ENCODE measurements around the gene COX6A2.
"Not testable (repeated sequence)": the region's sequence is repeated elsewhere in the genome, so short reads cannot be mapped to it uniquely, and the experiment has no call there.

The COX6A2 gene

GRCh38 chr16:31441956-31442355 lies 13.8 kb upstream of the COX6A2 start:
- Histone ChIP-seq H3K4me2 (ENCODE audit: low read depth, low read length, poor library complexity, severe bottlenecking) (no peak overlapping the region), H3K9me2 (replicated peaks; ENCODE audit: low read depth, low read length) (no peaks in the 10 kb centered on the region), H3K79me2 (ENCODE audit: insufficient read depth, low read length) (no peaks in the 10 kb centered on the region), H3K4me1 (ENCODE audit: insufficient read depth, low read length, poor library complexity, severe bottlenecking) (peaks cover 15% of the 10 kb centered on the region), H3K4me3 (ENCODE audit: low read length, poor library complexity, severe bottlenecking) (no peak overlapping the region), H4K20me1 (ENCODE audit: insufficient read depth, low read length, poor library complexity, severe bottlenecking) (no peaks in the 10 kb centered on the region), H3K9me3 (ENCODE audit: insufficient read depth, low read depth, low read length) (no peaks in the 10 kb centered on the region; the same call in 1 of the 2 replicates), H3K27me3 (ENCODE audit: insufficient read depth, low read length, poor library complexity, severe bottlenecking) (no peaks in the 10 kb centered on the region), H2AFZ (ENCODE audit: low read length) (no peak overlapping the region), H3F3A (ENCODE audit: low read depth) (no peaks in the 10 kb centered on the region), H3K9ac (ENCODE audit: low read depth, low read length, poor library complexity, severe bottlenecking) (no peak overlapping the region), H3K36me3 (ENCODE audit: insufficient read depth, low read length) (no peaks in the 10 kb centered on the region)
- TF ChIP-seq CTCF (conservative IDR thresholded peaks at IDR 0.05; ENCODE audit: low read length), result no peak
- TF ChIP-seq EZH2phosphoT487 (IDR thresholded peaks at IDR 0.05; ENCODE audit: borderline replicate concordance), result no peak

- H4K20me1 ChIP-seq (ENCODE audit: insufficient read depth, low read length, poor library complexity, severe bottlenecking), result no peaks in the 10 kb centered on the region
- H3K27me3 ChIP-seq (ENCODE audit: insufficient read depth, low read length, poor library complexity, severe bottlenecking), result no peaks in the 10 kb centered on the region
- no peak overlapping the region for H2AFZ ChIP-seq (ENCODE audit: low read length)
- no peaks in the 10 kb centered on the region for H3K9me2 ChIP-seq (replicated peaks; ENCODE audit: low read depth, low read length)
- no peaks in the 10 kb centered on the region for H3K36me3 ChIP-seq (ENCODE audit: insufficient read depth, low read length)
- H3K9ac ChIP-seq (ENCODE audit: low read depth, low read length, poor library complexity, severe bottlenecking), result no peak overlapping the region
- H3K9me3 ChIP-seq (ENCODE audit: insufficient read depth, low read depth, low read length), result no peaks in the 10 kb centered on the region
- H3K4me3 ChIP-seq (ENCODE audit: low read length, poor library complexity, severe bottlenecking), result no peak overlapping the region
- H3K4me1 ChIP-seq (ENCODE audit: insufficient read depth, low read length, poor library complexity, severe bottlenecking), result peaks cover 15% of the 10 kb centered on the region
- no peaks in the 10 kb centered on the region for H3K79me2 ChIP-seq (ENCODE audit: insufficient read depth, low read length)
- H3K4me2 ChIP-seq (ENCODE audit: low read depth, low read length, poor library complexity, severe bottlenecking), result no peak overlapping the region
- no peak for TF ChIP-seq EZH2phosphoT487 (IDR thresholded peaks at IDR 0.05; ENCODE audit: borderline replicate concordance)
- TF ChIP-seq CTCF (conservative IDR thresholded peaks at IDR 0.05; ENCODE audit: low read length), result no peak
- no peaks in the 10 kb centered on the region for H3F3A ChIP-seq (ENCODE audit: low read depth)
Measured at GRCh38 chr16:31440516-31441184, 12.5 kb upstream of the COX6A2 start.

GRCh38 chr16:31439519-31439918 lies 11.4 kb upstream of the COX6A2 start:
- H3K4me2 ChIP-seq (ENCODE audit: low read depth, low read length, poor library complexity, severe bottlenecking), result no peak overlapping the region
- no peak overlapping the region for H3K9ac ChIP-seq (ENCODE audit: low read depth, low read length, poor library complexity, severe bottlenecking)

GRCh38 chr16:31439023-31439422 lies 10.9 kb upstream of the COX6A2 start:
- not testable (repeated sequence) for H3K9ac ChIP-seq (ENCODE audit: low read depth, low read length, poor library complexity, severe bottlenecking); H3K36me3 ChIP-seq (ENCODE audit: insufficient read depth, low read length); H3F3A ChIP-seq (ENCODE audit: low read depth); H3K79me2 ChIP-seq (ENCODE audit: insufficient read depth, low read length); H3K9me3 ChIP-seq (ENCODE audit: insufficient read depth, low read depth, low read length); H2AFZ ChIP-seq (ENCODE audit: low read length); H3K4me3 ChIP-seq (ENCODE audit: low read length, poor library complexity, severe bottlenecking); H4K20me1 ChIP-seq (ENCODE audit: insufficient read depth, low read length, poor library complexity, severe bottlenecking); H3K4me2 ChIP-seq (ENCODE audit: low read depth, low read length, poor library complexity, severe bottlenecking); H3K9me2 ChIP-seq (replicated peaks; ENCODE audit: low read depth, low read length); H3K27me3 ChIP-seq (ENCODE audit: insufficient read depth, low read length, poor library complexity, severe bottlenecking)
- H3K4me1 ChIP-seq (ENCODE audit: insufficient read depth, low read length, poor library complexity, severe bottlenecking), result peaks cover 15% of the 10 kb centered on the region

More at GRCh38 chr16:31439519-31439918, 11.4 kb upstream of the COX6A2 start:
- Histone ChIP-seq H3K9me2 (replicated peaks; ENCODE audit: low read depth, low read length) (no peaks in the 10 kb centered on the region), H2AFZ (ENCODE audit: low read length) (no peak overlapping the region), H3K4me3 (ENCODE audit: low read length, poor library complexity, severe bottlenecking) (no peak overlapping the region), H3K79me2 (ENCODE audit: insufficient read depth, low read length) (no peaks in the 10 kb centered on the region), H3K27me3 (ENCODE audit: insufficient read depth, low read length, poor library complexity, severe bottlenecking) (no peaks in the 10 kb centered on the region), H3F3A (ENCODE audit: low read depth) (no peaks in the 10 kb centered on the region), H3K36me3 (ENCODE audit: insufficient read depth, low read length) (no peaks in the 10 kb centered on the region), H3K4me1 (ENCODE audit: insufficient read depth, low read length, poor library complexity, severe bottlenecking) (peaks cover 15% of the 10 kb centered on the region), H4K20me1 (ENCODE audit: insufficient read depth, low read length, poor library complexity, severe bottlenecking) (no peaks in the 10 kb centered on the region), H3K9me3 (ENCODE audit: insufficient read depth, low read depth, low read length) (no peaks in the 10 kb centered on the region)
- TF ChIP-seq EZH2phosphoT487 (IDR thresholded peaks at IDR 0.05; ENCODE audit: borderline replicate concordance) (no peak), CTCF (conservative IDR thresholded peaks at IDR 0.05; ENCODE audit: low read length) (no peak)
